Ectodermal cell (in vitro differentiated cells): ENCODE results near the gene XKRX.

Experiments
- H3K27ac ChIP-seq: 2 replicates; pipeline ENCODE4 v1.7.0; 2013; ENCODE audit warnings: mild to moderate bottlenecking, low read depth, low read length; ENCODE audit not compliant: insufficient read depth, poor library complexity, severe bottlenecking
- H3K27me3 ChIP-seq: 2 replicates; pipeline ENCODE4 v1.7.0; 2013; ENCODE audit warnings: mild to moderate bottlenecking, low read length; ENCODE audit not compliant: insufficient read depth, control insufficient read depth, poor library complexity, severe bottlenecking
- H3K36me3 ChIP-seq: one replicate; pipeline ENCODE4 v1.7.0; 2013; ENCODE audit warnings: low read length; ENCODE audit not compliant: control insufficient read depth, insufficient read depth
- H3K4me1 ChIP-seq: one replicate; pipeline ENCODE4 v1.7.0; 2013; ENCODE audit warnings: low read length; ENCODE audit not compliant: control insufficient read depth, insufficient read depth
- H3K4me3 ChIP-seq: 2 replicates; pipeline ENCODE4 v1.7.0; 2013; ENCODE audit warnings: low read depth, low read length, control low read depth; ENCODE audit not compliant: insufficient read depth
- H3K9me3 ChIP-seq: 2 replicates; pipeline ENCODE4 v1.7.0; 2013; ENCODE audit warnings: mild to moderate bottlenecking, low read length, moderate library complexity; ENCODE audit not compliant: control insufficient read depth
- WGBS, 2 experiments: methylation state at CpG; one replicate each; pipeline ENCODE4 v1.1.7; 2013; ENCODE audit warnings: missing lambda C conversion rate in 2 of 2; 5-methylcytosine and 5-hydroxymethylcytosine counted together

Gene XKRX

GRCh38 chrX:100904433-100904832 is 24.3 kb downstream of the XKRX start:
- Histone ChIP-seq H3K27ac (no peak overlapping the region), H3K4me1 (no peaks in the 10 kb centered on the region), H3K27me3 (no peaks in the 10 kb centered on the region), H3K36me3 (no peaks in the 10 kb centered on the region), H3K9me3 (no peaks in the 10 kb centered on the region), H3K4me3 (no peak overlapping the region)
- 89 to 95% methylated on average over 2 of the region's 2 CpGs for whole genome bisulfite sequencing, 2 experiments

- H3K27me3 ChIP-seq = no peaks in the 10 kb centered on the region
- H3K4me3 ChIP-seq = no peak overlapping the region
- H3K4me1 ChIP-seq = no peaks in the 10 kb centered on the region
- no peak overlapping the region for H3K27ac ChIP-seq
- H3K9me3 ChIP-seq = no peaks in the 10 kb centered on the region
- WGBS, 2 experiments = 23% methylated on average over 5 of the region's 5 CpGs
- H3K36me3 ChIP-seq = no peaks in the 10 kb centered on the region
These were observed 33.2 kb downstream of the XKRX start for GRCh38 chrX:100895365-100896075.

- Histone ChIP-seq H3K4me3 (no peak overlapping the region), H3K27me3 (no peaks in the 10 kb centered on the region), H3K9me3 (no peaks in the 10 kb centered on the region), H3K4me1 (no peaks in the 10 kb centered on the region), H3K27ac (no peak overlapping the region), H3K36me3 (no peaks in the 10 kb centered on the region)
- 40 to 73% methylated on average over 1 to 4 of the region's 4 CpGs for WGBS, 2 experiments
These were observed 45.1 kb downstream of the XKRX start for GRCh38 chrX:100883654-100884053.

- Histone ChIP-seq H3K27me3 (no peaks in the 10 kb centered on the region), H3K27ac (no peak overlapping the region), H3K4me1 (no peaks in the 10 kb centered on the region), H3K36me3 (no peaks in the 10 kb centered on the region), H3K4me3 (no peak overlapping the region), H3K9me3 (no peaks in the 10 kb centered on the region)
- 98 to 100% methylated on average over 1 to 2 of the region's 2 CpGs for WGBS, 2 experiments
These were observed 48.3 kb downstream of the XKRX start for GRCh38 chrX:100880368-100880767.

- 71 to 77% methylated on average over 2 of the region's 2 CpGs for WGBS, 2 experiments
- H3K36me3 ChIP-seq = no peaks in the 10 kb centered on the region
- no peaks in the 10 kb centered on the region for H3K4me1 ChIP-seq
- H3K9me3 ChIP-seq = no peaks in the 10 kb centered on the region
- H3K27ac ChIP-seq = no peak within 1 kb of the TSS
- H3K27me3 ChIP-seq = no peaks in the 10 kb centered on the region
- no peak within 1 kb of the TSS for H3K4me3 ChIP-seq
These were observed 54.4 kb downstream of the XKRX start, which contains the start of gene NOX1 for GRCh38 chrX:100874325-100874724. TSS of gene NOX1 (minus strand) at chrX:100874359. CDS start at chrX:100874139, 220 bp downstream.

- WGBS, 2 experiments = 91 to 95% methylated on average over 7 to 8 of the region's 9 CpGs
- no peaks in the 10 kb centered on the region for H3K27me3 ChIP-seq
- H3K27ac ChIP-seq = no peak overlapping the region
- no peaks in the 10 kb centered on the region for H3K9me3 ChIP-seq
- no peak overlapping the region for H3K4me3 ChIP-seq
- H3K36me3 ChIP-seq = no peaks in the 10 kb centered on the region
- H3K4me1 ChIP-seq = no peaks in the 10 kb centered on the region
These were observed 56.8 kb downstream of the XKRX start for GRCh38 chrX:100871594-100872560.

GRCh38 chrX:100870527-100870926 is 58.2 kb downstream of the XKRX start:
- H3K27me3 ChIP-seq = no peaks in the 10 kb centered on the region

GRCh38 chrX:100868273-100868672 is 60.4 kb downstream of the XKRX start:
- Histone ChIP-seq H3K27me3 (no peaks in the 10 kb centered on the region), H3K27ac (no peak overlapping the region), H3K9me3 (no peaks in the 10 kb centered on the region), H3K4me1 (no peaks in the 10 kb centered on the region), H3K36me3 (no peaks in the 10 kb centered on the region), H3K4me3 (no peak overlapping the region)
- 77 to 93% methylated on average over 2 of the region's 2 CpGs for WGBS, 2 experiments

More at GRCh38 chrX:100870527-100870926, 58.2 kb downstream of the XKRX start:
- WGBS, 2 experiments = 86 to 91% methylated on average over 2 of the region's 5 CpGs
- no peak overlapping the region for H3K4me3 ChIP-seq
- H3K9me3 ChIP-seq = no peaks in the 10 kb centered on the region
- no peak overlapping the region for H3K27ac ChIP-seq
- no peaks in the 10 kb centered on the region for H3K4me1 ChIP-seq
- H3K36me3 ChIP-seq = no peaks in the 10 kb centered on the region

- H3K27ac ChIP-seq = no peak overlapping the region
- 88 to 94% methylated on average over 2 of the region's 2 CpGs for WGBS, 2 experiments
These were observed 63.9 kb downstream of the XKRX start for GRCh38 chrX:100864657-100865391.

More at GRCh38 chrX:100864657-100865391, 63.9 kb downstream of the XKRX start:
- no peak overlapping the region for H3K4me3 ChIP-seq
- no peaks in the 10 kb centered on the region for H3K36me3 ChIP-seq
- no peaks in the 10 kb centered on the region for H3K9me3 ChIP-seq
- H3K4me1 ChIP-seq = no peaks in the 10 kb centered on the region
- no peaks in the 10 kb centered on the region for H3K27me3 ChIP-seq
